Pancreas (tissue), 10 donors: Measurements from ENCODE around the gene ARRB2. TPM values are rescaled to one million over a fixed set of nuclear protein-coding genes. Genes with fewer than 3 reads are reported as not detected.

ENCODE experiments used
- ATAC-seq, 4 donors: fragments of 200-7000 bp; cut with Tn5 transposase; one replicate each; pipeline versions ENCODE4 v1.8.0 to v1.9.1; 2020; ENCODE audit warnings: mild to moderate bottlenecking in 4 of 4, moderate library complexity in 4 of 4
- DNase-seq, 6 donors: peaks; one replicate each; pipeline ENCODE4 v3.0.0-alpha.2; 2020
- FAIRE-seq: peaks from 2 replicates; lab custom pipeline; 2012; peaks lifted over from hg19 to GRCh38; lab: Jason Lieb, UNC
- H3K27ac ChIP-seq, 4 donors: fragments of 200-600 bp; sonication (generic); 1 replicate in 3 of 4; 2 replicates in 1 of 4; pipeline versions ENCODE4 v1.5.0 to v1.8.0; 2020
- H3K27me3 ChIP-seq, 4 donors: fragments of 200-600 bp; one replicate each; pipeline ENCODE4 v1.8.0; 2021
- H3K36me3 ChIP-seq, 3 donors: fragments of 200-600 bp; sonication (generic) in 1 of 3; one replicate each; pipeline versions ENCODE4 v1.5.0 to v1.8.0; 2020 to 2021
- H3K4me1 ChIP-seq, 3 donors: fragments of 200-600 bp; one replicate each; pipeline ENCODE4 v1.8.0; 2021
- H3K4me3 ChIP-seq, 4 donors: fragments of 200-600 bp; sonication (generic) in 2 of 4; one replicate each; pipeline versions ENCODE4 v1.5.0 to v1.8.0; 2020 to 2021
- H3K9me3 ChIP-seq, 4 donors: fragments of 200-600 bp; one replicate each; pipeline ENCODE4 v1.8.0; 2021
- WGBS, 2 donors: extraction: QIAGEN DNeasy Blood & Tissue Kit; methylation state at CpG; one replicate each; pipeline ENCODE4 v1.1.7; 2013; 5-methylcytosine and 5-hydroxymethylcytosine counted together
- intact Hi-C, 3 donors: fragments of 100-400 bp; cut with DNase I; formaldehyde crosslinking; loops; one replicate each; pipeline versions ENCODE4 v1.11.1 to v1.14.2; 2022
- polyA plus RNA-seq, 2 donors: library from polyadenylated mRNA; stranded (reverse); fragments of 200-250 nt; gene quantifications; one replicate each; pipeline ENCODE4 v1.2.3, GENCODE V29; 2013
- total RNA-seq, 6 donors: library from RNA; stranded (reverse); fragmentation: NEBNext Ultra II Directional in 4 of 6; extraction: Animal tissue kit (Norgen Biotek cat#: 25700) in 4 of 6; gene quantifications; one replicate each; pipeline versions ENCODE4 v1.2.1 to v1.2.4, GENCODE V29; 2021 to 2023
- TF ChIP-seq, protein P1 (sequence below), 4 donors: fragments of 200-600 bp; sonication (generic) in 3 of 4; IDR thresholded peaks; one replicate each; pipeline versions ENCODE4 v1.5.0 to v1.8.0; 2021; ENCODE audit warnings: antibody characterized with exemption in 4 of 4
- donor health status: healthy with polysubstance abuse.
- donor health status: DM: no; HTN: no; CAD: no; lungs with moderate emphysema.
- donor health status: DM: no; HTN: no; CAD: no.
- donor health status: control.
- donor health status: control.
- donor health status: Bipolar disorder and iron deficiency.
- donor health status: DM: yes; HTN: yes; CAD: no.
- donor health status: DM: no; HTN: no; CAD: no.
- donor health status: DM: no; HTN: no; CAD: no.
- donor health status: DM: yes; HTN: yes; CAD: no.

The ARRB2 gene
- total and polyA plus RNA-seq, 8 donors: 11.2 to 49.6 (median 19.5) TPM

DNA sequence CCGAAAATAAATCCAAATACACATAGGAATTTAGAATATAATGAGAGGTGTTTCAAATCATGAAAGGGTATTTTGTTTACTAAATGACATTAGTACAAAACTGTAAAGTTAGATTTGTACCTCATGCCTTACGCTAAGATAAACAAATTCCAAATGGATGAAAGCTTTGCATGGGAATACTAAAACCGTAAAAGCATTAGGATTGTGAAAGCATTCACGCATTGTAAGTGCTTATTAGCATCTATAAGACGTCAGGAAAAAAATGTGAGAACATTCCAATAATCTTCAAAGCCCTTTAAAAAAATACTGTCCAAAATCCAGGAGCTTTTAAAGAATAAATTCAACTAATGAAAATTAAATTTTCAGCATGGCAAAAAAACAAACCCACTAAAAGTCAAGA, 44.1 kb upstream of the ARRB2 start:
- no peaks in the 10 kb centered on the region for H3K27me3 ChIP-seq
- ATAC-seq (no peak), DNase-seq (no peak), FAIRE-seq (no peak)
- H3K4me3 ChIP-seq: no peak overlapping the region
- H3K36me3 ChIP-seq: peaks cover 0 to 6% (median 0%) of the 10 kb centered on the region in 3 donors
- WGBS, 2 donors: 55 to 62% methylated on average over 5 of the region's 5 CpGs
- TF ChIP-seq, protein P1, sequence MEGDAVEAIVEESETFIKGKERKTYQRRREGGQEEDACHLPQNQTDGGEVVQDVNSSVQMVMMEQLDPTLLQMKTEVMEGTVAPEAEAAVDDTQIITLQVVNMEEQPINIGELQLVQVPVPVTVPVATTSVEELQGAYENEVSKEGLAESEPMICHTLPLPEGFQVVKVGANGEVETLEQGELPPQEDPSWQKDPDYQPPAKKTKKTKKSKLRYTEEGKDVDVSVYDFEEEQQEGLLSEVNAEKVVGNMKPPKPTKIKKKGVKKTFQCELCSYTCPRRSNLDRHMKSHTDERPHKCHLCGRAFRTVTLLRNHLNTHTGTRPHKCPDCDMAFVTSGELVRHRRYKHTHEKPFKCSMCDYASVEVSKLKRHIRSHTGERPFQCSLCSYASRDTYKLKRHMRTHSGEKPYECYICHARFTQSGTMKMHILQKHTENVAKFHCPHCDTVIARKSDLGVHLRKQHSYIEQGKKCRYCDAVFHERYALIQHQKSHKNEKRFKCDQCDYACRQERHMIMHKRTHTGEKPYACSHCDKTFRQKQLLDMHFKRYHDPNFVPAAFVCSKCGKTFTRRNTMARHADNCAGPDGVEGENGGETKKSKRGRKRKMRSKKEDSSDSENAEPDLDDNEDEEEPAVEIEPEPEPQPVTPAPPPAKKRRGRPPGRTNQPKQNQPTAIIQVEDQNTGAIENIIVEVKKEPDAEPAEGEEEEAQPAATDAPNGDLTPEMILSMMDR (IDR thresholded peaks at IDR 0.05): no peak
- no peaks in the 10 kb centered on the region for H3K9me3 ChIP-seq
- intact Hi-C loops: no loop called here
- no peaks in the 10 kb centered on the region for H3K4me1 ChIP-seq
- no peak overlapping the region for H3K27ac ChIP-seq

DNA sequence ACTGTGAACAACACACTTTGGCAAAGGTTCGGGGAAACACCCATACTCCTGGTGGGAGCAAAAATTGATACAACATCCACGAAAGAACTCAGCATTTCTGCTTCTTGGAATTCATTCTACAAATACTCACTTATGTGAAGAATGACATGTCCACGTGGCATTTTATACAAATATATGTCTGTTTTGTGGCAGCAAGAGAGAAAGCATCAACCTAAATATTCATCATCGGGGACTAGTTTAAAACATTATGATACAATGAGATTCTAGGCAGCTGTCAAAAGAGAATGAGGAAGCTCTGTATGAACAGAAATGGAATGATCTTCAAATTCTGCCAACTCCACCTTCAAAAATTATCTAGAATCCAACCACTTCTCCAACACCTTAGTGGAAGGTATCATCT, 43.3 kb upstream of the ARRB2 start:
- no peak for ATAC-seq
- no peaks in the 10 kb centered on the region for H3K9me3 ChIP-seq
- TF ChIP-seq, protein P1 (IDR thresholded peaks at IDR 0.05): no peak
- FAIRE-seq: no peak
- H3K27me3 ChIP-seq: no peaks in the 10 kb centered on the region
- intact Hi-C loops: no loop called here
- H3K4me1 ChIP-seq: no peaks in the 10 kb centered on the region
- no peak overlapping the region for H3K4me3 ChIP-seq
- DNase-seq: no peak
- no peak overlapping the region for H3K27ac ChIP-seq
- WGBS, 2 donors: 63 to 73% methylated on average over 4 of the region's 4 CpGs
- H3K36me3 ChIP-seq: peaks cover 0 to 9% (median 0%) of the 10 kb centered on the region in 3 donors

DNA sequence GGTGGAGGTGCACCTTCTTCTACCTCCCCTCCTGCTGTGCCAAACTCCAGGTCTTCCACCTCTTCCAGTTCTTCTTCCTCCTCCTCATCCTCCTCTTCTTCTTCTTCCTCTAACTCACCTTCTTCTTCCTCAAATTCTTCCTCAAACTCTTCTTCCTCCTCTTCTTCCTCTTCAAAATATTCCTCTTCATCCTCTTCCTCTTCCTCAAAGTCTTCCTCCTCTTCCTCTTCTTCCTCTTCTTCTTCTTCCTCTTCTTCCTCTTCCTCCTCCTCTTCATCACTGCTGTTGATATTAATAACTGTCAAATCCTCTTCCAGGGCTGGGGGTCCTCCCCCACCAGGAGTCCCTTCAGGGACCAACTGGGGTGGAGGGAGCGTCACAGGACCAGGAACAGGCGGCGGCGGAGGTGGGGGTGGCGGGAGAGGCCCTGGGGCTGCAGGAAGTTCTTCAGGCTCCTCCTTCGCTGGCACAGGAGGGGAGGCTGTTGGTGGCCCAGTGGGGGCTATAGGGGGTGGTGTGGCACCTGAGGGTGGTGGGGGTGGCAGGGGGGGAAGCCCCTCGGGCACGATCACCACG, 38.3 kb upstream of the ARRB2 start:
- Histone ChIP-seq H3K4me3 (no peak overlapping the region), H3K36me3 (peaks cover 0 to 50% (median 18%) of the 10 kb centered on the region in 3 donors), H3K27ac (no peak overlapping the region), H3K4me1 (no peaks in the 10 kb centered on the region), H3K27me3 (no peaks in the 10 kb centered on the region), H3K9me3 (no peaks in the 10 kb centered on the region)
- FAIRE-seq: no peak
- intact Hi-C loops: no loop called here
- WGBS, 2 donors: 94 to 95% methylated on average over 9 of the region's 9 CpGs
- no peak for ATAC-seq
- TF ChIP-seq, protein P1 (IDR thresholded peaks at IDR 0.05): no peak
- no peak for DNase-seq

GRCh38 chr17:4672751-4673150, 37.7 kb upstream of the ARRB2 start:
- Histone ChIP-seq H3K36me3 (peaks cover 0 to 50% (median 21%) of the 10 kb centered on the region in 3 donors), H3K4me1 (no peaks in the 10 kb centered on the region), H3K27me3 (no peaks in the 10 kb centered on the region), H3K4me3 (no peak overlapping the region), H3K27ac (no peak overlapping the region), H3K9me3 (no peaks in the 10 kb centered on the region)
- no peak for ATAC-seq
- intact Hi-C loops: no loop called here
- WGBS, 2 donors: 87 to 89% methylated on average over 8 of the region's 8 CpGs
- no peak for FAIRE-seq
- TF ChIP-seq, protein P1 (IDR thresholded peaks at IDR 0.05): no peak
- DNase-seq: no peak

GRCh38 chr17:4673169-4673568, 37.3 kb upstream of the ARRB2 start:
- intact Hi-C loops: no loop called here
- ATAC-seq: no peak
- Histone ChIP-seq H3K4me3 (no peak overlapping the region), H3K27ac (no peak overlapping the region), H3K4me1 (no peaks in the 10 kb centered on the region), H3K27me3 (no peaks in the 10 kb centered on the region), H3K9me3 (no peaks in the 10 kb centered on the region), H3K36me3 (peaks cover 0 to 50% (median 21%) of the 10 kb centered on the region in 3 donors)
- TF ChIP-seq, protein P1 (IDR thresholded peaks at IDR 0.05): no peak
- WGBS, 2 donors: 89 to 91% methylated on average over 11 of the region's 11 CpGs
- no peak for DNase-seq
- no peak for FAIRE-seq
